NCI-H460 (cell line): ENCODE data around the gene NCF1. TPM values are rescaled to one million over a fixed set of nuclear protein-coding genes. Genes with fewer than 3 reads are reported as not detected.
A peak's percentile ranks its signal among the peaks of the same experiment; 100 is the strongest.
"Not testable (repeated sequence)": the region's sequence is repeated elsewhere in the genome, so short reads cannot be mapped to it uniquely, and the experiment has no call there.

Experiments
- DNase-seq: peaks from one replicate; pipeline ENCODE4 v3.0.0-alpha.2; 2016; ENCODE audit warnings: low read depth; ENCODE audit errors: extremely low read depth
- total RNA-seq: library from RNA; depleted of rRNA; stranded (reverse); fragments of >200 nt; shearing (Covaris generic); gene quantifications from 2 replicates; pipeline ENCODE4 v1.2.3, GENCODE V29; 2014; rRNA removed

NCF1 gene
- total RNA-seq, 1 experiment from 2014 or later: not detected

- DNase-seq: not testable (repeated sequence)
Observed at GRCh38 chr7:74783595-74783994, 9.8 kb downstream of the NCF1 start.

- peak; percentile 87 for DNase-seq
Observed at GRCh38 chr7:74788369-74789150, 14.7 kb downstream of the NCF1 start.

GRCh38 chr7:74789200-74789736 is 15.5 kb downstream of the NCF1 start:
- not testable (repeated sequence) for DNase-seq

GRCh38 chr7:74797848-74798622 is 24.2 kb downstream of the NCF1 start:
- DNase-seq: peak; percentile 68

GRCh38 chr7:74798644-74799043 is 24.8 kb downstream of the NCF1 start:
- DNase-seq: not testable (repeated sequence)

- DNase-seq: not testable (repeated sequence)
Observed at GRCh38 chr7:74815882-74816281, 42.1 kb downstream of the NCF1 start.

GRCh38 chr7:74820146-74820805 is 46.5 kb downstream of the NCF1 start:
- not testable (repeated sequence) for DNase-seq

- DNase-seq: not testable (repeated sequence)
Observed at GRCh38 chr7:74821259-74821658, 47.4 kb downstream of the NCF1 start.

GRCh38 chr7:74829959-74830358 is 56.1 kb downstream of the NCF1 start:
- DNase-seq: not testable (repeated sequence)

GRCh38 chr7:74830411-74830810 is 56.6 kb downstream of the NCF1 start:
- not testable (repeated sequence) for DNase-seq

Other genes starting within 250 kb of the NCF1 start
- 56.6 and 58.4 TPM in 2 replicates for gene GTF2I, start 116.3 kb upstream of the NCF1 start, total RNA-seq
- 6.2 and 14.3 TPM in 2 replicates for gene GTF2IRD2, start 77.6 kb downstream of the NCF1 start, total RNA-seq
- gene CASTOR2, start 190.7 kb downstream of the NCF1 start, total RNA-seq: 3.4 and 5.5 TPM in 2 replicates